ENCODE data around the gene NPAS2.

Gene NPAS2

GRCh38 chr2:100865816-100866460 is 46.0 kb downstream of the NPAS2 start:
- DNase-seq = no peak
- TF ChIP-seq EZH2 (optimal IDR thresholded peaks at IDR 0.05; ENCODE audit: low read depth, low read length) = no peak
- no peak for TF ChIP-seq EZH2phosphoT487 (IDR thresholded peaks at IDR 0.05; ENCODE audit: low read length)
- TF ChIP-seq, protein P1, sequence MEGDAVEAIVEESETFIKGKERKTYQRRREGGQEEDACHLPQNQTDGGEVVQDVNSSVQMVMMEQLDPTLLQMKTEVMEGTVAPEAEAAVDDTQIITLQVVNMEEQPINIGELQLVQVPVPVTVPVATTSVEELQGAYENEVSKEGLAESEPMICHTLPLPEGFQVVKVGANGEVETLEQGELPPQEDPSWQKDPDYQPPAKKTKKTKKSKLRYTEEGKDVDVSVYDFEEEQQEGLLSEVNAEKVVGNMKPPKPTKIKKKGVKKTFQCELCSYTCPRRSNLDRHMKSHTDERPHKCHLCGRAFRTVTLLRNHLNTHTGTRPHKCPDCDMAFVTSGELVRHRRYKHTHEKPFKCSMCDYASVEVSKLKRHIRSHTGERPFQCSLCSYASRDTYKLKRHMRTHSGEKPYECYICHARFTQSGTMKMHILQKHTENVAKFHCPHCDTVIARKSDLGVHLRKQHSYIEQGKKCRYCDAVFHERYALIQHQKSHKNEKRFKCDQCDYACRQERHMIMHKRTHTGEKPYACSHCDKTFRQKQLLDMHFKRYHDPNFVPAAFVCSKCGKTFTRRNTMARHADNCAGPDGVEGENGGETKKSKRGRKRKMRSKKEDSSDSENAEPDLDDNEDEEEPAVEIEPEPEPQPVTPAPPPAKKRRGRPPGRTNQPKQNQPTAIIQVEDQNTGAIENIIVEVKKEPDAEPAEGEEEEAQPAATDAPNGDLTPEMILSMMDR (IDR thresholded peaks at IDR 0.05; ENCODE audit: low read length) = no peak
- no peak overlapping the region for H2AFZ ChIP-seq (ENCODE audit: low read length)
- H3K4me1 ChIP-seq (ENCODE audit: low read length) = no peaks in the 10 kb centered on the region
- no peaks in the 10 kb centered on the region for H3K9me2 ChIP-seq (replicated peaks; ENCODE audit: insufficient read depth, low read length)
- H3K4me3 ChIP-seq (ENCODE audit: low read length) = no peak overlapping the region
- no peaks in the 10 kb centered on the region for H3K79me2 ChIP-seq (ENCODE audit: low read length)
- H4K20me1 ChIP-seq (ENCODE audit: insufficient read depth, low read length) = no peaks in the 10 kb centered on the region
- H3K27ac ChIP-seq (ENCODE audit: low read length) = no peak overlapping the region
- H3K9ac ChIP-seq (ENCODE audit: low read length) = no peak overlapping the region
- H3K27me3 ChIP-seq (replicated peaks; ENCODE audit: insufficient read depth, low read length) = no peaks in the 10 kb centered on the region
- no peaks in the 10 kb centered on the region for H3K36me3 ChIP-seq (replicated peaks; ENCODE audit: insufficient read depth, low read length)
- no peaks in the 10 kb centered on the region for H3F3A ChIP-seq (ENCODE audit: insufficient read depth, low read length)
- no peak overlapping the region for H3K4me2 ChIP-seq (ENCODE audit: low read depth, low read length)
- no peaks in the 10 kb centered on the region for H3K9me3 ChIP-seq (replicated peaks; ENCODE audit: insufficient read depth, low read length)

GRCh38 chr2:100868083-100868482 is 48.1 kb downstream of the NPAS2 start:
- DNase-seq = no peak
- Histone ChIP-seq H3F3A (ENCODE audit: insufficient read depth, low read length) (no peaks in the 10 kb centered on the region), H3K9me2 (replicated peaks; ENCODE audit: insufficient read depth, low read length) (no peaks in the 10 kb centered on the region), H4K20me1 (ENCODE audit: insufficient read depth, low read length) (no peaks in the 10 kb centered on the region), H3K79me2 (ENCODE audit: low read length) (no peaks in the 10 kb centered on the region), H3K9me3 (replicated peaks; ENCODE audit: insufficient read depth, low read length) (no peaks in the 10 kb centered on the region), H3K27me3 (replicated peaks; ENCODE audit: insufficient read depth, low read length) (no peaks in the 10 kb centered on the region), H3K4me1 (ENCODE audit: low read length) (no peaks in the 10 kb centered on the region), H3K27ac (ENCODE audit: low read length) (no peak overlapping the region), H2AFZ (ENCODE audit: low read length) (no peak overlapping the region), H3K4me3 (ENCODE audit: low read length) (no peak overlapping the region), H3K36me3 (replicated peaks; ENCODE audit: insufficient read depth, low read length) (no peaks in the 10 kb centered on the region), H3K9ac (ENCODE audit: low read length) (no peak overlapping the region), H3K4me2 (ENCODE audit: low read depth, low read length) (no peak overlapping the region)
- TF ChIP-seq EZH2phosphoT487 (IDR thresholded peaks at IDR 0.05; ENCODE audit: low read length) (no peak), EZH2 (optimal IDR thresholded peaks at IDR 0.05; ENCODE audit: low read depth, low read length) (no peak)
- TF ChIP-seq, protein P1 (IDR thresholded peaks at IDR 0.05; ENCODE audit: low read length) = no peak

- Histone ChIP-seq H3K27ac (ENCODE audit: low read length) (no peak overlapping the region), H3K9me2 (replicated peaks; ENCODE audit: insufficient read depth, low read length) (no peaks in the 10 kb centered on the region), H3F3A (ENCODE audit: insufficient read depth, low read length) (no peaks in the 10 kb centered on the region), H3K79me2 (ENCODE audit: low read length) (no peaks in the 10 kb centered on the region), H3K36me3 (replicated peaks; ENCODE audit: insufficient read depth, low read length) (no peaks in the 10 kb centered on the region), H3K4me1 (ENCODE audit: low read length) (no peaks in the 10 kb centered on the region), H3K9me3 (replicated peaks; ENCODE audit: insufficient read depth, low read length) (no peaks in the 10 kb centered on the region), H3K27me3 (replicated peaks; ENCODE audit: insufficient read depth, low read length) (no peaks in the 10 kb centered on the region), H3K4me2 (ENCODE audit: low read depth, low read length) (no peak overlapping the region), H4K20me1 (ENCODE audit: insufficient read depth, low read length) (no peaks in the 10 kb centered on the region), H2AFZ (ENCODE audit: low read length) (no peak overlapping the region), H3K4me3 (ENCODE audit: low read length) (no peak overlapping the region), H3K9ac (ENCODE audit: low read length) (no peak overlapping the region)
- DNase-seq = no peak
- TF ChIP-seq EZH2 (optimal IDR thresholded peaks at IDR 0.05; ENCODE audit: low read depth, low read length) (no peak), EZH2phosphoT487 (IDR thresholded peaks at IDR 0.05; ENCODE audit: low read length) (no peak)
- TF ChIP-seq, protein P1 (IDR thresholded peaks at IDR 0.05; ENCODE audit: low read length) = no peak
Measured at GRCh38 chr2:100869120-100869519, 49.2 kb downstream of the NPAS2 start.

Measured in MM.1S (cell line).